Right ventricle myocardium superior (tissue), 1 donor: ENCODE measurements around the gene ASAP2. TPM values are rescaled to one million over a fixed set of nuclear protein-coding genes. Genes with fewer than 3 reads are reported as not detected.

Experiments used
- ATAC-seq: fragments of 200-7000 bp; cut with Tn5 transposase; one replicate; pipeline ENCODE4 v1.9.1; 2020; ENCODE audit warnings: mild to moderate bottlenecking; ENCODE audit not compliant: poor library complexity
- DNase-seq: peaks from one replicate; pipeline ENCODE4 v3.0.0-alpha.2; 2020
- intact Hi-C: fragments of 100-400 bp; cut with DNase I; formaldehyde crosslinking; loops from one replicate; pipeline ENCODE4 v1.11.2; 2022
- total RNA-seq: library from RNA; stranded (reverse); fragmentation: NEBNext Ultra II Directional; extraction: Animal tissue kit (Norgen Biotek cat#: 25700); gene quantifications from one replicate; pipeline ENCODE4 v1.2.1, GENCODE V29; 2021
- donor health status: DM: no; HTN: yes; CAD: no; lungs with severe emphysema.

Gene ASAP2
- total RNA-seq, 1 donor from 2014 or later, result 10.7 TPM

DNA sequence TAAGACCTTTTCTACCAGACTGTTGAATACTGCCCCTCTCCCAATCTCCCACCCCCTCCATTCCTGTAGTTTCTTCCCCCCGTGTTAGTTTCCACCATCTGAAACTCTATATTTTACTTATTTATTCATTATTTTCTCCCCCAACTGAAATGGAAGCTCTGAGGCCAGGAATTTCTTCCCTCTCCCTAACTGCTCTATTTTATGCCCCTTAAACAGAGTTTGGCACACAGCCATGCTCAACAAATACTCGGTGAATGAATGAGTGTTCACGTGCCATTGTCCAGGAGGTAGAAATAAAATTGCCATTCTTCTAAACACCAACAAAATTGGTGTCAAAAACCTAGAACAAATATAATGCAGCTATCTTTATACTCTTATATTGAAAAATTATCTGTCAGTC lies 211.1 kb downstream of the ASAP2 start:
- intact Hi-C loops, result no loop called here
- DNase-seq (no peak), ATAC-seq (no peak)

DNA sequence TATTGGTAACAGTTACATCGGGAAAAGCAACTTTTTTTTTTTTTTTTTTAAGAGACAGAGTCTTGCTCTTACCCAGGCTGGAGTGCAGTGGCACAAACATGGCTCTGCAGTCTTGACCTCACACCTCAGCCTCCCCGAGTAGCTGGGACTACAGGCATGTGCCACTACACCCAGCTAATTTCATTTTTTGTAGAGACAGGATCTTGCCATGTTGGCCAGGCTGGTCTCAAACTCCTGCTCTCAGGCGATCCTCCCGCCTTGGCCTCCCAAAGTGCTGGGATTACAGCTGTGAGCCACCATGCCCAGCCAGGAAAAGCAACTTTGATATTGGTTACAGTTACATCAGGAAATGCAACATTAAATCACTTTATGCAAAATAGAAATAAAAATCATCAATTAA lies 212.1 kb downstream of the ASAP2 start:
- intact Hi-C loops, result no loop called here
- no peak for ATAC-seq
- DNase-seq, result no peak

- no peak for ATAC-seq
- DNase-seq, result no peak
- intact Hi-C loops, result no loop called here
These were observed 212.9 kb downstream of the ASAP2 start for GRCh38 chr2:9419541-9419940.

GRCh38 chr2:9420495-9420894 lies 213.9 kb downstream of the ASAP2 start:
- intact Hi-C loops, result loop anchor here (5.0 to 10.0 kb wide), 2 partner anchors 216 to 278 kb away; partner anchors contain the start of gene ASAP2
- no peak for DNase-seq

GRCh38 chr2:9422321-9423099 lies 215.9 kb downstream of the ASAP2 start:
- ATAC-seq, result peak; percentile 48
- intact Hi-C loops, result loop anchor here (5.0 to 10.0 kb wide), 2 partner anchors 218 to 280 kb away; partner anchors contain the start of gene ASAP2
- peak; percentile 74 for DNase-seq

More at GRCh38 chr2:9420495-9420894, 213.9 kb downstream of the ASAP2 start:
- ATAC-seq, result no peak

GRCh38 chr2:9423100-9423921 lies 216.7 kb downstream of the ASAP2 start, which contains the start of the genes CPSF3 and ITGB1BP1:
TSS of gene CPSF3 (plus strand) at chr2:9423654. CDS start at chr2:9423774, 120 bp downstream.
TSS of gene ITGB1BP1 (minus strand) at chr2:9423528. CDS start at chr2:9418697, 4,831 bp downstream.
- intact Hi-C loops, result loop anchor here (5.0 to 10.0 kb wide), 2 partner anchors 219 to 281 kb away; partner anchors contain the start of gene ASAP2
- DNase-seq, result peak; percentile 98
- ATAC-seq, result peak; percentile 98

DNA sequence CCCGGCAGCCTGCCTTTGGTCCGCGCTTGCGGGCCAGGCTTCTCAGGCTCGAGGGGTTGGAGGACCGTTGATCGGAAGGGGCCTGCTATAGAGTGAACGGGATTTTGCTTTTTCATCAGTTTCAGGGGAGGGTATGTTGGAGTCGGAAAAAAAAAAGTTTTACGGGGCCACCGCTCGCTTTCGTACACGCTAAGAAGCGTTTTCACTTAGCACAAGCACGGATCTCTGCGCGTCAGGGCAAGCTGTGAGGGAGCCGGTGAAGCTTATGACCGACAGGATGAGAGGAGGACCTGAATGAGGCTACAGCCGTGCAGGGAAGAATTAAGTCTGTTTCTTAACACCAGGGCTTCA lies 217.3 kb downstream of the ASAP2 start:
- DNase-seq (no peak), ATAC-seq (no peak)
- intact Hi-C loops, result loop anchor here (5.0 to 10.0 kb wide), 2 partner anchors 219 to 282 kb away; partner anchors contain the start of gene ASAP2

DNA sequence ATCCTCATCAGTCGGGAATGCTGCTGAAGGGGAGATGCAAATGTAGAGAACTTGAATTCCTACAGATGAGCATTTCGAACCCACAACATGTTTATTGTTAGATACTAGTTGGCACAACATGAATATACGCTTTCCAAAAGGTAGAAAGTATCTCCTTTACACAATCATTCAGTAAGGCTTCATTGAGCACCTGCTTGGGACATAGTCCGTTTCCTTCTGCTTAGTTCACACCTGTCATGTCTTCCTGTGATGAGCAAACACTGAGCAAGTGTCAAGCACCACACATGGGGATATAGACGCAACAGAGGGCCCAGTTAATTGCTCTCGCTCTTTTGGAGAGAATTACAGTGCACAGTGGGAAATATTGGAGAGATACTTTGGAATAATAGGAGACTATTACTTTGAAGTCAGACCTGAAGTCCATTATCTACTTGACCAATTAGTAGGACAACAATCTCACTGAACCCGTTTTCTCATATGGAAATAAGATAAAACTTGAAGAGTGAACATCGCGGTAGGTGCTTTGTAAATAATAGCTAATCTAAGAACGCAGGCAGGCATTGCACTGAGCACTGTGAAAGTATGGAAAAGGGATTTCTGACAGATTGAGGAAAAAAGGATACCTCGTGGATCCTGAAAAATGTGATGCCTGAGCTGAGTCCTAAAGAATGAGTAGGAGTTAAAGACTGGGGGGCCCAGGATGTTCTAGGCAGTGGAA lies 218.0 kb downstream of the ASAP2 start:
- intact Hi-C loops, result loop anchor here (5.0 to 10.0 kb wide), 2 partner anchors 220 to 282 kb away; partner anchors contain the start of gene ASAP2
- ATAC-seq, result no peak

GRCh38 chr2:9428965-9429577 lies 222.5 kb downstream of the ASAP2 start:
- DNase-seq, result no peak
- no peak for ATAC-seq
- intact Hi-C loops, result loop anchor here (10.0 kb wide), 1 partner anchor 224 kb away; the partner anchor contains the start of gene ASAP2

More for the DNA sequence above, 218.0 kb downstream of the ASAP2 start:
- DNase-seq, result no peak

DNA sequence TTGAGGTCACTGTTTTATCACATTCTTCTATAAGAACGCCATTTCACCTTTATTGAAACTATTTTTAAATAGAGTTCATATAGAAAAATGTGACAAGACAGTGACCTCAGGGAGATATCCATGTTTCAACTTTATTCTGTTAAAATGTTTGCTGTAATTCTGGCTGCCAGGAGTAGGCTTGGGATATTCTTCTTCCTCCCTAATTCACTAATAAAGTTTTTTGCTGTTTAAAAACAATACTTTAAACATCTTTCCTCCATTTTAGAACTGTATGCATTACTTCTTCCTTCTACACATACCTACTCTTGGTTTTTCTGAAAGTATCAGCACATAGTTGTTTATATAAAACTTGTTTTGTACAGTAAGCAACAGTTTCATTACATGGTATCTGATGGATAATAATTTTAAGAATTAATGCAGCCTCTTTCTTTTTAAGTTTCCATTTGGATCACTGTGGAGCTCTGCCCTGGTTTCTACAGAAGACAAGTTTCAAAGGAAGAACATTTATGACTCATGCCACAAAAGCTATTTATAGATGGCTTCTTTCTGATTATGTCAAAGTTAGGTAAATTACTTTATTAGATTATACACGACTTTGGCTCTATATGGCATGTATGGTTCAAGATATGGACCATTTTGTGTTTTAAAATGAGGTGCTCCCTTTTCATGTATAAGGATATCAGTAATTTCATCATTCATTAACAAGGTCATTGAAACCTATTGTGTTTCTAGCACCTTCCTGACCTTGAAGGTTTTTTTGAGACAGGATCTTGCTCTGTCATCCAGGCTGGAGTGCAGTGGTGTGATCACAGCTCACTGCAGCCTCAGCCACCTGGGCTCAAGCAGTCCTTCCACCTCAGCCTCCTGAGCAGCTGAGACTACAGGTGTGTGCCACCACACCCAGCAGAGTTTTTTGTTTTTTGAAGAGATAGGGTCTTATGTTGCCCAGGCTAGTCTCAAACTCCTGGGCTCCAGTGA lies 224.0 kb downstream of the ASAP2 start:
- intact Hi-C loops, result no loop called here
- no peak for ATAC-seq

DNA sequence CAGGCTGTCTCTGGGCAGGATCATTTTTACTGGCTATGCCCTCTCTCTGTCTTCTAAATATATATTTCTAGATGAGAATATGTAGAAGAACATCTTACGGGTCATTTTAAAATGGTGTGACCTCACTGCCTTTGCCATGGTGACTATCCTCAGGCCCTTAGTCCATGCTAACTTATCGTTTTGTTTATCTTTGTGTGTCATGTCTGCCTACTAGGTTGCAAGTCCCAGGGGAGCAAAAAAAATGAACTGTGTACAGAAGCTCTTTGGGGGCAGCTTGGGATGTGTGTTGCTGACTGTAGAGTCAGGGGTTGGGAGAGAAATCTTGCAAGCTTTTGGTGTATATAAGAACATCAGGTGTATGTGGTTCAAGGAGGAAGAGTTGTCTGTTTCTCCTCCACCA lies 227.9 kb downstream of the ASAP2 start:
- ATAC-seq (no peak), DNase-seq (no peak)
- intact Hi-C loops, result no loop called here

More for the DNA sequence above, 224.0 kb downstream of the ASAP2 start:
- DNase-seq, result no peak

DNA sequence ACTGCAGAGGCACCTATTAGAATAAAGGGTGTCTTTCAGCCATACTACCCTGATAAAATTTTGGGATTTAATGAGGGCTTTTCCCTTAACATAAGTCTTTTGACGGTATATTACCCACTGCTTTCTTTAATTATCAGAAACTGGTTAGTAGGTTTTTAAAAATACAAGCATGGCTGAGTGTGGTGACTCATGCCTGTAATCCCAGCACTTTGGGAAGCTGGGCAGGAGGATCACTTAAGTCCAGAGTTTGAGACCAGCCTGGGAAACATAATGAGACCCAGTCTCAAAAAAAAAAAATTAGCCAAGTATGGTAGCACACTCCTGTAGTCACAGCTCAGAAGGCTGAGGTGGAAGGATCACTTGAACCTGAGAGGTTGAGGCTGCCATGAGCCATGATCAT lies 232.9 kb downstream of the ASAP2 start:
- DNase-seq (no peak), ATAC-seq (no peak)
- intact Hi-C loops, result no loop called here

DNA sequence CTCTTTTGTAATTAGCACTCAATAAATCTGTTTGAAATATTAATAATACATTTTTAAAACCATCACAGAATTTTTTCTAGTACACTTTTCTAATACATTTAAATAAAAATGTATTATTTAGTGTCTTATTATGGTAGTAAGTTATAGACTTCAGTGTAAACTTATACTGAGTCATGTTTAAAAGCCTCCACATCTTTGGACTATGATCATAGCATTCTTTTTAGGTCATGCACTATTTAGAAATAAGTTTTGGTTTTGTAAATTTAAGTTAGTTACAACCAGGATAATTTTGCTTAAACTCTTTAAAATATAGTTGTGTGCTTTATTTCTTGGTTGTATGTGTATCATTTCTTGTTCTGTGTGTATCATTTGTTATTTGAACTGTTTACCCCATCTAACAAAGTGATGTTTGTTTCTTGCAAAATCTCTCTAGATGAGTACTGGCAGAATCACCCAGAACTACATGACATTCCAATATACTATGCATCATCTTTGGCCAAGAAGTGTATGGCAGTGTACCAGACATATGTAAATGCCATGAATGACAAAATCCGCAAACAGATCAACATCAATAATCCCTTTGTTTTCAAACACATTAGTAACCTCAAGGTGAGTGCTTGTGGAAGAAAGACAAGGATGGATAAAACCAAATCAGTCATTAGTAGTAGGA lies 233.6 kb downstream of the ASAP2 start:
- no peak for ATAC-seq

DNA sequence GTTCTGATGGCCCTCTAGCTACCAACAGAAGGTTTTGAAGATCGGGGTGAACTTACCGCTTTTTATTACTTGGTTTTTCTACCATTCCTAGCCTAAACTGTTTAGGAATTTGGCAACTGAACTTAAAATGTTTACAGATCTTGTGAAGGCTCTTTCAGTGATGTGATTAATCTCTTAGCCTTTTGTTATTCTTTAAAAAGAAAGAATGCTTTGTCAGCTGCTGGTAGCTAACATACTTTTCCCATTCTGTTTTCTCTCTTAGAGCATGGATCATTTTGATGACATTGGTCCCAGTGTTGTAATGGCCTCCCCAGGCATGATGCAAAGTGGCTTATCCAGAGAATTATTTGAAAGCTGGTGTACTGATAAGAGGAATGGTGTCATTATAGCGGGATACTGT lies 234.9 kb downstream of the ASAP2 start:
- DNase-seq (no peak), ATAC-seq (no peak)

More for the DNA sequence above, 233.6 kb downstream of the ASAP2 start:
- no peak for DNase-seq
- intact Hi-C loops, result no loop called here

DNA sequence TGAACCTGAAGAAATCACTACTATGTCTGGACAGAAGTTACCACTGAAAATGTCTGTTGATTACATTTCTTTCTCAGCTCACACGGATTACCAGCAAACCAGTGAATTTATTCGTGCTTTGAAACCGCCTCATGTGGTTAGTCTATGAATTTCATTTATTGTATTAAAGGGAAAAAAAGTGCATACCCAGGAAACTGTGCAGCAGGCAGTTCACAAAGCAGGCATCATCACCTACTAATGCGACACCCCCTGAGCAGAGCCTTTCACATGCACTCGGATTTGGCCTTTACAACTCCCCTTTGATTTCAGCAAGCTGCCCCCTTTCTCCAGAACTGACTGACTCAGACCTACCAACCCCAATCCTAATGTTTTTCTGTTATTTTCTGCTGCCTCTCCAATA lies 236.9 kb downstream of the ASAP2 start:
- DNase-seq (no peak), ATAC-seq (no peak)
- intact Hi-C loops, result no loop called here

More for the DNA sequence above, 234.9 kb downstream of the ASAP2 start:
- intact Hi-C loops, result no loop called here

- DNase-seq (no peak), ATAC-seq (no peak)
- intact Hi-C loops, result no loop called here
These were observed 238.5 kb downstream of the ASAP2 start for GRCh38 chr2:9445089-9445488.

DNA sequence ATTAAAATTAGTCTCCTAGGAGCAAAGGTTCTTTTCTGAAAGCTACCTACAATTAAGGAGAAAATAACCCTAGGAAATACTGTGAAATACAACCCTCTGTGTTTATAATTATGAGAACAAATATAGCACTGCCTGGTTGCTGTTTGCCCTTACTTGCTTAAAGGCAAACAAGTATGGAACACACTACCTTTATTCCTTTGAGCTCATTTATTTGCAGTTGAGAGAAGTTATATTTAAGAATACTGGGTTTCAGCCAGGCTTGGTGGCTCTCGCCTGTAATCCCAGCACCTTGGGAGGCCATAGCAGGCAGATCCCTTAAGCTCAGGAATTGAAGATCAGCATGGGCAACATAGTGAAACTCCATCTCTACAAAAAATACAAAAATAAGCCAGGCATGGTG lies 244.6 kb downstream of the ASAP2 start:
- intact Hi-C loops, result no loop called here
- ATAC-seq (no peak), DNase-seq (no peak)
